Hepatocyte (in vitro differentiated cells): ENCODE data around the gene FMO3. TPM values are rescaled to one million over a fixed set of nuclear protein-coding genes. Genes with fewer than 3 reads are reported as not detected.

Experiments
- DNase-seq: peaks from one replicate; pipeline ENCODE4 v3.0.0-alpha.2; 2016; ENCODE audit warnings: low spot score
- H2AFZ ChIP-seq: fragments of 200-600 bp; sonication (generic); 2 replicates; pipeline ENCODE4 v1.6.0; 2016; ENCODE audit warnings: antibody characterized with exemption, mild to moderate bottlenecking
- H3K27ac ChIP-seq: fragments of 200-600 bp; sonication (generic); 2 replicates; pipeline ENCODE4 v1.5.1; 2016; ENCODE audit warnings: mild to moderate bottlenecking
- H3K27me3 ChIP-seq: fragments of 200-600 bp; sonication (generic); 2 replicates; pipeline ENCODE4 v1.6.1; 2016
- H3K36me3 ChIP-seq: fragments of 200-600 bp; sonication (generic); replicated peaks from 2 replicates; pipeline ENCODE4 v1.5.1; 2016; ENCODE audit warnings: low read depth; ENCODE audit not compliant: insufficient read depth
- H3K4me1 ChIP-seq: fragments of 200-600 bp; sonication (generic); 2 replicates; pipeline ENCODE4 v1.5.1; 2016; ENCODE audit warnings: mild to moderate bottlenecking, moderate library complexity; ENCODE audit not compliant: insufficient read depth
- H3K4me2 ChIP-seq: fragments of 200-600 bp; sonication (generic); 2 replicates; pipeline ENCODE4 v1.6.0; 2016
- H3K4me3 ChIP-seq: fragments of 200-600 bp; sonication (generic); 2 replicates; pipeline ENCODE4 v1.5.1; 2016; ENCODE audit warnings: mild to moderate bottlenecking
- H3K79me2 ChIP-seq: fragments of 200-600 bp; sonication (generic); 2 replicates; pipeline ENCODE4 v1.6.0; 2017; ENCODE audit warnings: mild to moderate bottlenecking
- H3K9me2 ChIP-seq: fragments of 200-600 bp; sonication (generic); replicated peaks from 2 replicates; pipeline ENCODE4 v1.6.0; 2017; ENCODE audit warnings: mild to moderate bottlenecking; ENCODE audit not compliant: insufficient read depth
- H3K9me3 ChIP-seq: fragments of 200-600 bp; sonication (generic); 2 replicates; pipeline ENCODE4 v1.5.1; 2016; ENCODE audit warnings: low read depth, mild to moderate bottlenecking
- H4K20me1 ChIP-seq: fragments of 200-600 bp; sonication (generic); 2 replicates; pipeline ENCODE4 v1.6.0; 2016; ENCODE audit warnings: mild to moderate bottlenecking; ENCODE audit not compliant: insufficient read depth, poor library complexity, severe bottlenecking
- CTCF ChIP-seq: fragments of 200-600 bp; sonication (generic); IDR thresholded peaks from 2 replicates; pipeline ENCODE4 v1.5.1; 2016; ENCODE audit warnings: antibody characterized with exemption, mild to moderate bottlenecking; ENCODE audit not compliant: poor library complexity
- EZH2 ChIP-seq: fragments of 200-600 bp; sonication (generic); IDR thresholded peaks from 2 replicates; pipeline ENCODE4 v1.6.1; 2016; ENCODE audit warnings: antibody characterized with exemption, mild to moderate bottlenecking, borderline replicate concordance
- EZH2phosphoT487 ChIP-seq: fragments of 200-600 bp; sonication (generic); IDR thresholded peaks from one replicate; pipeline ENCODE4 v1.6.1; 2018; ENCODE audit warnings: antibody characterized with exemption, mild to moderate bottlenecking, low read depth, moderate library complexity; ENCODE audit not compliant: unreplicated experiment, severe bottlenecking
- WGBS: methylation state at CpG from one replicate; pipeline ENCODE4 v1.1.6; 2016; ENCODE audit warnings: low lambda C conversion rate; ENCODE audit errors: missing lambda C conversion rate; 5-methylcytosine and 5-hydroxymethylcytosine counted together
- polyA plus RNA-seq: library from polyadenylated mRNA; unstranded; fragments of >200 nt; fragmentation: Nextera tagmentation; extraction: Ambion mirVana; gene quantifications from 2 replicates; pipeline ENCODE4 v1.2.1, GENCODE V29; 2016
- total RNA-seq: library from RNA; depleted of rRNA; stranded (reverse); fragments of >200 nt; gene quantifications from 2 replicates; pipeline ENCODE4 v1.2.3, GENCODE V29; 2014

The FMO3 gene
- total and polyA plus RNA-seq, 2 experiments from 2014 or later = 0.52 to 1.6 TPM

DNA sequence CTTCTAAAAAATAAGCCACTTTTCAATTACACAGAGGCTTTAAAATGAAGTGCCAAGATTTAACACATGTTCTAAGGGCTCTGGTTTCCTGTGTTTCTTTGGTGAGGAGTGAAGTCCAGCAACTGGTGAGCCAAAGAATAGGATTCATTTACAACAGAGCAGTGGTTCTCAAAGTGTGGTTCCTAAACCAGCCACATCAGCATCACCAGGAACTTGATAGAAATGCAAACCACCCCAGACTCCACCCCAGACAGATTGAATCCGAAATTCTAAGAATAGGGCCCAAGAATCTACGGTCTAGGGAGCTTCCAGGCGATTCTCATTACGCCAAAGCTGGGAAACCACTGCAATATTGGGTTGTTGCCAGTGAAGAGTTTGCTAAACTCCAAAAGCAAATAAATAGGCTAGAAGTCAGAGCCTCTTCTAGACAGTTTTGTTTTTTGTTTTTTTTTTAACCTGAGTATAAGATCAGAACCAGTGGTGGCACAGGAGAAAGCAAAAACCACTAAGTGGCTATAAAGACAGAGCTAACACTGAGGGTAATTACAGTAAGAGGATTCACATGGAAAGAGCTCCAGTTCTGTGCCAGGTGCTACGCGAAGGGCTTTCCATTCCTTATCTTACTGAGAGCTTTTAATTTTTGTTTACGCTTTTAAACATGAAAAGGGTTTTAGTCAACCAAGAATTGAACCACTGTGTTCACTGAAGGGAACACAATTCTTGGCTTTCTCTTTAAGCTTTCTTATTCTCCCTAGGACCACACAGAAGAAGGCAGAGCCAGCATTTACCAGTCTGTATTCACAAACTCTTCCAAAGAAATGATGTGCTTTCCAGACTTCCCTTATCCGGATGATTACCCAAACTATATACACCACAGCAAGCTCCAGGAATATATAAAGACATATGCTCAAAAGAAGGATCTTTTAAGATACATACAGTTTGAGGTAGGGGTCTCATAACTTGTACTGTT is 52.0 kb downstream of the FMO3 start:
- peak; percentile 37 for DNase-seq
- Histone ChIP-seq H3K4me1 (peaks cover 34% of the 10 kb centered on the region), H3K36me3 (no peaks in the 10 kb centered on the region), H3K9me2 (no peaks in the 10 kb centered on the region), H3K4me2 (peak overlapping the region; percentile 49), H3K4me3 (no peak overlapping the region), H3K9me3 (no peaks in the 10 kb centered on the region), H3K27ac (peak overlapping the region; percentile 87), H3K79me2 (no peaks in the 10 kb centered on the region), H2AFZ (no peak overlapping the region), H3K27me3 (no peaks in the 10 kb centered on the region), H4K20me1 (no peaks in the 10 kb centered on the region)
- 52% methylated on average over 8 of the region's 8 CpGs for WGBS
- TF ChIP-seq CTCF (no peak), EZH2 (no peak), EZH2phosphoT487 (no peak)

DNA sequence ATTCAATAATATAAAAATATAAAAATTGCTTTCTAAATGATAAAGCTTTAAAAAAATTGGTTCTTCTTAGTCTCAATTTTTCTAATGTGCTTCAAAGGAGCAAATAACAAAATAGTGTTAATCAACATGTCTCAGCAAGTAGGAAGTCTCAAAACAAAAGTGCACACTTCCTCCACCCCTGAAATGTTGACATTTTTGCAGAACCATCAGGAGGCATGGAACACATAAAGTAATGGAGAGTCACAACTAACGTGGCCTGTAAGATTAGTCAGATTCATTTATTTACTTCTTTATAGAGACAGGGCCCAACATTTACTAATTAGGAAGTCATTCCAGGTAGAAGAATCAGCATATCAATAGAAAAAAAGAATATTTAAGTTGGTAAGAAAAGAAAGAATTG is 59.5 kb downstream of the FMO3 start:
- DNase-seq = no peak
- Histone ChIP-seq H2AFZ (no peak overlapping the region), H3K27ac (no peak overlapping the region), H3K9me3 (no peaks in the 10 kb centered on the region), H3K4me2 (no peak overlapping the region), H3K9me2 (no peaks in the 10 kb centered on the region), H3K4me1 (no peaks in the 10 kb centered on the region), H3K36me3 (no peaks in the 10 kb centered on the region), H3K4me3 (no peak overlapping the region), H3K79me2 (no peaks in the 10 kb centered on the region), H3K27me3 (no peaks in the 10 kb centered on the region), H4K20me1 (no peaks in the 10 kb centered on the region)
- 72% methylated on average over 1 of the region's 1 CpG for WGBS
- TF ChIP-seq CTCF (no peak), EZH2phosphoT487 (no peak), EZH2 (no peak)

DNA sequence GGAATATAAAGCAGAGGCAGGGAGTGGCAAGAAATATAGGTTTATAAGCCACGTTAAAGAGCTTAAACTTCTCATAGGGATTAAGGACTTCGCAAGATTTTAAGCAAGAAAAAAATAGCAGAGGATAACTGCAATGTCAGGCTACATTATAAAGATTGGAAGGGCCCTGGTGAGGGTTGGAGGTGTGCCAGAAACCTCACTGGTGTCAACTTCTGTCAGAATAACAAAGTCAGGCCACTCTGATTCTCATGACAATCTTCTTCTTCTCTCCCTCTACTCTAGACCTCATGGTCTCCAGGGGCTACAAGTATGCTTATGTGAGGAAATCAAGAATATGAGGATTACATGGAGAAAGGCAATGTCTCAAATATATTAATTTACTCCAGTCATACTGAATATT is 61.8 kb downstream of the FMO3 start:
- no peaks in the 10 kb centered on the region for H3K9me2 ChIP-seq

More for the DNA sequence above, 61.8 kb downstream of the FMO3 start:
- no peak overlapping the region for H2AFZ ChIP-seq
- H4K20me1 ChIP-seq = no peaks in the 10 kb centered on the region
- no peak for DNase-seq
- WGBS = 74% methylated on average over 2 of the region's 2 CpGs
- H3K4me2 ChIP-seq = no peak overlapping the region
- TF ChIP-seq EZH2phosphoT487 (no peak), EZH2 (no peak), CTCF (no peak)
- no peak overlapping the region for H3K27ac ChIP-seq
- no peaks in the 10 kb centered on the region for H3K36me3 ChIP-seq
- H3K27me3 ChIP-seq = no peaks in the 10 kb centered on the region
- no peak overlapping the region for H3K4me3 ChIP-seq
- H3K79me2 ChIP-seq = no peaks in the 10 kb centered on the region
- H3K4me1 ChIP-seq = no peaks in the 10 kb centered on the region
- H3K9me3 ChIP-seq = no peaks in the 10 kb centered on the region
